Activated CD8-positive, alpha-beta memory T cell treated with anti-CD3 and anti-CD28 coated beads for 24 hours (primary cell): ENCODE measurements around the gene DSN1.
"Not testable (repeated sequence)": the region's sequence is repeated elsewhere in the genome, so short reads cannot be mapped to it uniquely, and the experiment has no call there.

Experiments
- DNase-seq: peaks from one replicate; pipeline ENCODE4 v3.0.0-alpha.2; 2020

The DSN1 gene, protein sequence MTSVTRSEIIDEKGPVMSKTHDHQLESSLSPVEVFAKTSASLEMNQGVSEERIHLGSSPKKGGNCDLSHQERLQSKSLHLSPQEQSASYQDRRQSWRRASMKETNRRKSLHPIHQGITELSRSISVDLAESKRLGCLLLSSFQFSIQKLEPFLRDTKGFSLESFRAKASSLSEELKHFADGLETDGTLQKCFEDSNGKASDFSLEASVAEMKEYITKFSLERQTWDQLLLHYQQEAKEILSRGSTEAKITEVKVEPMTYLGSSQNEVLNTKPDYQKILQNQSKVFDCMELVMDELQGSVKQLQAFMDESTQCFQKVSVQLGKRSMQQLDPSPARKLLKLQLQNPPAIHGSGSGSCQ

DNA sequence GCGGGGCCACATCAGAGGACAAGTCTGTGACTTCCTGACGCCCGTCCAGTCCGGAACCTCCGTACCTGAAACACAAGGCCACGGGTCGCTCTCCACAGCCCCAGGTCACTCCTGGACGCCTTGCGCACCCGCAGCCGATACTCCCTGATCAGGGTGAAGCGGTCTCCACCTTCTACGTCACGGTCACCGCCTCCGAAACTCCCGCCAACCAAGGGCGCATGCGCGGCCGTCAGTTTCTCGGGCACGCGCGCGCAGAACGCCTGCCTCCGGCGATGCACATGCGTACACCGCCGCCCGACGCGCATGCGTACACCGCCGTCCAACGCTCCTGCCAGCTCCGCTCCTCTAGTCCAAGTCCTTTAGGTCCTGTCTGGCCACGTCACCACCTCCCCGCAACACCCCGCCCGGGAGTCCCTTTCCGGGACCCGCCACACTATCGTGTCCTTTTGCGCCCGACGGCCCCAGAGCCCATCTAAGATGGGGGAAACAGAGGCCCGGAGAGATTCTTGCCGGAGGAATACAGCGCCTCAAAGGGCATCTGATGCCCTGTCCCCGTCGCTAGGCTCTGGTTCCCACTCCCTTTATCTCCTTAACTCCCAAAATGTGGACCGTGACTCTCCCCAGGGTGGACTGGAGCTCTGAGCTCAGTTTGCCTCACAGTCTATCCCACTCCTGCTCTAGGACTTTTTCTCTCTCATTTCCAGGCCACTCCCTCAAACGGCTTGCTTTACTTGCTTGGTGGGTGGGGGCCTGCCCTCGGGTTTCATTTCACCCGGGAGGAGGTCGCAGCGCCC, at the start of gene DSN1:
DSN1 (minus strand) TSS at position 167 of the 794 bp plus-strand sequence. CDS start 2,305 bp downstream, outside the sequence.
- DNase-seq = peak; percentile 100

DNA sequence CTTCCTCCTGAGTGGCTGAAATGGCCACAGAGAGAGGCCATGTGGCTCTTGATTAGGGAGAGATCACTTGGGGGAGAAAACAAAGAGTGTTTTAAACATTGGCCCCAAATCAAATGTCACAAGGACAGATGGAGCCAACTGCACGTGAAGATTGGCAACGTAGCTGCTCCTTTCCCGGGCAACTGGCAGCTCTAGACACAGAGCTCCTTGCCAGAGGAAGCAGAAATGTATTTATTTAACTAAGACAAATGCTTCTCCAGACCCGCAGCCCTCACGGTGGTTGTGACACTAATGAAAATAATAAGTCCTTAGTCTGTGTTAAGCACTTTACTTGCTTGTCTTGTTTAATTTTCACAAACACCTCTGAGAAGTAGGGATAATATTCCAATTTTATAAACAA, 49.6 kb upstream of the DSN1 start:
- no peak for DNase-seq

DNA sequence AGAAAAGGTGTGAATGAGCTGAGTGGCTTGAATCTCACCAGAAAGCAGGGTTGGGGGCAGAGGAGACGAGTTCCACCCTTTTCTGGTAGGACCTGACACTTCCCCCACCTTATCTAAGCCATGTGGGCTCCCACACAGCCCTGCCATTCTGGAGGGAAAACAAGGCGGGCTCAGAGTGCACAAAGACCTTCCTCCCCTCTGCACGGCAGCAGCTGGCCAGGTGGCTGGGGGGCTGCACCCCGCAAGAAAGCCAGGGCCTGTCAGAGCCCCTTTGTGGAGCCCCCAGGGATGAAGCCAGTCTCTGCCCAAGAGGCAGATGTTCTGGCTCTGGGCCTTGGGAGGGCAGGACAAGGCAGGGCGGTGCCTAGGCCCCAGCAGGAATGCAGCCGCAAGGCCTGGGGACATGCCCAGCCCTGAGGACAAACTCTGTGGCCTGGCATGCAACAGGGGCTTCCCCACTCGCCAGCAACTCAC, 48.4 kb upstream of the DSN1 start:
- no peak for DNase-seq

DNA sequence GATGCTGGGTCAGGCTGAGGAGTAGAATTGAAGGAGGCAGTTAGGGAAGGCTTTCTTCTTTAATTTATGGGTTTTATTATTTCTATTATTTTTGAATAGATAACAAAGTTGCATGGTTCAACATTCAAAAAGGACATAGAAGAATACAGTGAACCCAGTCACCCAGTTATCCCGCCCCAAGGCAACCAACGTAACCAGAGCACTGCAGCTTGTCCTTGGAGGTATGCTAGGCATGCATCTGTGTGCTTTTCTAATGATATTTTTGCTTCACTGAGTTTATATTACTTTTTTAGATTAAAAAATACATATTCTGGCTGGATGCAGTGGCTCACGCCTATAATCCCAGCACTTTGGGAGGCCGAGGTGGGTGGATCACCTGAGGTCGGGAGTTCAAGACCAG, 47.4 kb upstream of the DSN1 start:
- DNase-seq = no peak

DNA sequence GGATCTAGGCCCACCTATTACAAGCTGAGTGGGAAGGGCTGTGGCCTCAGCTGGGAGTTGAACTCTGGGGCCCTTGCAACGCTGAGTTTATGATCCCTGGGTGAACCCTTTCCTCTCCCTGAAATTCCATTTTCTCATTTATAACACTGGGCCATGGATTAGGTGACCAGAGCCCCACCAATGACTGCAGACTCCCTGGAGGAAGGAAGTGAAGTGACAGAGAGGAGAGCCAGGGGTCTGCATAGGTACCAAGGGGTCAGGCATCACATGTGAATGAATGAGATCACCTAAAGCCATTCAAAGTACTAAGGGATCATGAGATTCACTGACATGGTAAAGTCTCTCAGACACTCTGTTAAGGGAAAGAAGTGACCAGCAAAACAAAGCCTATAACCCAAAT, 46.5 kb upstream of the DSN1 start:
- no peak for DNase-seq

DNA sequence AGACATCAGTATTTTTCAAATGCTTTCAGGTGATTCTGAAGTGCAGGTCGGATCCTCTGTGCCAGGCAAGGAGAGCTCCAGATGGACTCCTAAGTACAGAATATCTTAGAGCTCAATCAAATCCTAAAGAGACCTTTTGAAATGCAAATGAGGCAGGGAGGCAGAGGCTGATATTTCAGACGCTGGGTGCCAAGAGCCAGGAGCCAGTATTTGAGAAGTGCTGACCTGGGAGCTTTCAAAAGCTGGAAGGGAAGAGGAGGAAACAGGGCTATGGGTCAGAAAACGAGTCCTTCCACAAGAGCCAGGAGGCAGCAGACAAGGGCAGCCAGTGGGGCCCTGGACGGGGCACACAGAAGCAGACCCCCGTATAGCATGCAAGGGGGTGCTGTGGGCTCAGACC, 46.1 kb upstream of the DSN1 start:
- DNase-seq = no peak

DNA sequence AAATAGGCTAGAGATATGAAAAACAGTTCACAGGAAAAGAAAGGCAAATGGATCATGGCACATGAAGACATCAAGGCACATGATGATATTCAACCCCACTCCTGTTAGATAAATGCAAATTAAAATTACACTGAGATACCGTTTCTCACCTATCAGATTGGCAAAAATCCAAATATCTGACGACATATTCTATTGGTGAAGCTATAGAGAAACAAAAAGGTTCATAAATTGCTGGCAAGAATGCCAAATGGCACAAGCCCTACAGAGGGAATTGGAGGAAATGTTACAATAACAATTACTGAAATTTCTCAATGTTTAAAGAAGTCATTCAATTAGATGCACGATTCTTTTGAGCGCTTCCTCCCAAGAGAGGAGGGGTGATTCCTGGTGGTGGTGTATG, 45.3 kb upstream of the DSN1 start:
- no peak for DNase-seq

DNA sequence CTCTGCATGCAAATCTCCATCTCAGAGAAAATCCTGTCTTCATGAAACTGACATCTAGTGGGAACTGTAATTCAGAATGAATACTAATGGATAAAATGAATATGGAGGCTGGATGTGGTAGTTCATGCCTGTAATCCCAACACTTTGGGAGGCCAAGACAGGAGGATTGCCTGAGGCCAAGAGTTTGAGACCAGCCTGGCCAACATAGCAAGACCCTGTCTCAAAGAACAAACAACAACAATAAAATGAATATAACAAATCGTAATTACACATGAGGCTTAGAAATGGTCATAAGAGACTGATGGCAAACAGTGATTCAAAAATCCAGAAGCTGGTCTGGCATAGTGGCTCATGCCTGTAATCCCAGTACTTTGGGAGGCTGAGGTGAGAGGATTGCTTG, 44.6 kb upstream of the DSN1 start:
- DNase-seq = no peak

DNA sequence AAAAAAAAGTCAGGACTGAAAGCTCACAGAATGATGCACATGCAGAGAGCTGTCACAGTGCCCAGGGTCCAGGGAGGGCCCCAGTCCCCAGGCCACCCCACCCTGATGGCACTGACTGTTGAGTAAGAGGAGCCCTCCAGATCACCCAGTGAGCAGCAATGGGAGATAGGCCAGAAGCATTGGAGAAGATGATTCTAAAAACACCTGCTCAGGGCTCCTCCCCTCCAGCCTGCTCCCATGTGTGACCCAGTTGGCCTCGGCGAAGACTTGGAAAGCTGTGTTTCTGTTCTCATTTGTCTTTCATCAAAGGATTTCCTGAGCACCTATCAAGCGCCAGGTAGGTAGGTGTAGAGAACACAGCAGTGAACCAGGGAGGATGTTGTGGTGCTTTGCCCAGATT, 43.9 kb upstream of the DSN1 start:
- DNase-seq = no peak

DNA sequence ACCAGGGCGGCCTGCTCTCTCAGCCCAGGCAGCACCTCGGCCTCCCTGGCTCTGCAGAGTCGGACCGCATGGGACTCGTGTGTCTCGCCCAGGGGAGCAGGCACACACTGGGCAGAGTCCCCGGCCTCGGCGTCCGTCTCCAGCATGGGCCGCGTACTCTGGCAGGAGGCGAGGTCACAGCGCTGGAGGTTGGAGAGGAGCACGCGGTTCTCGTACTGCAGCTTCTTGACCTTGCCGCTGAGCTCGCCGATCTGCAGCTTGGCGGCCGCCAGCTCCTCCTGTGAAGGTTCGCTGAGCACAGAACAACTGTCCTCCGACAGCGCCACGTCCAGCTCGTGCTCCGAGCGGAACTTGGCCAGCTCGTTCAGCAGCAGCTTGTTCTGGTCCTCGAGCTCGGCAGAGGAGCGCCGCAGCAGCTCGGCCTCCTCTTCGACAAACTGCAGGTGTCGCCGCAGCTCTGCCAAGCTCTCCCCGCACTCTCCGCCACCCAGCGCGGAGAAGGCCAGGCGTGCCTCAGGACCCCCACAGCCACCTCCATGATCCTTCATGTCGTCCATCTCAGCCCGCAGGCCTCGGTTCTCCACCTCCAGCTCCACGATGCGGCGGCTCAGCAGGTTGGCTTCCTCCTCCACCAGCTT, 42.0 kb upstream of the DSN1 start:
- DNase-seq = no peak

DNA sequence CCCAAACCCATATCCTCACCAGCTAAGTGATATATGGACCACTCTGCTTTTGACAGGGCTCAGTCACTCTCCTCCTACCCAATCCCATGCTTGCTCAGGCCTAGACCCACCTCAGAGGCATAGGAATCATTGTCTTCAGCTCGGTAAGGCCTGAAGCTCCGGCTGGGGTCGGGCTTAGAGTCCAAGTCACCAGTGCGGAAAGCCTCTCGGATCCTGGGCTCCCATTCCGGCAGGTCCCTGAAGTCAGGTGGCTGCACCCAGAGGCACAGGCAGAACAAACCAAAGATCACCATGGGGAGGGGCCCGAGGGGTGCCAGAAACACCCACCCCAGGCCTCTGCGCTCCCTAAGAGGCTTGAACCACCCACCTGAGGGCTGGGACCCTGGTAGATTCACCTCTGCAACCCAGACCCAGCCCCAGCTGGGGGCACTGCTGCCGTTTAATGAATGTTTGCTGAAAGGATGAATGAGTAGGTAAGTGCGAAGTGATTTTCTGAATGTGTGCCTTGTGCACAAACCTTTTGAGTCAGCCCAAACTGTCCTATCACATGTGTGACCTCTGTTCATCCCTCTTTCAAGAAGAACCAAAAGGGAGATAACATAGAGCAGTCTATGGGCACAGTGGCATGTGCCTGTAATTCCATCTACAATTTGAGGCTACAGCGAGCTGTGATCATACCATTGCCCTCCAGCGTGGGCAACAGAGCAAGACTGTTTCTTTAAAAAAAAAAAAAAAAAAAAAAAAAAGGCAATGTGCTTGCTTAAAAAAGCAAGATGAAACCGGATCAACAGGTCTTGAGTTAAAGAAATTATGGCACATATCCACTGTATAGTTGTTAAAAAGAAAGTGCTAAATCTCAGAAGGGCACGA, 39.3 kb upstream of the DSN1 start:
- DNase-seq = no peak

DNA sequence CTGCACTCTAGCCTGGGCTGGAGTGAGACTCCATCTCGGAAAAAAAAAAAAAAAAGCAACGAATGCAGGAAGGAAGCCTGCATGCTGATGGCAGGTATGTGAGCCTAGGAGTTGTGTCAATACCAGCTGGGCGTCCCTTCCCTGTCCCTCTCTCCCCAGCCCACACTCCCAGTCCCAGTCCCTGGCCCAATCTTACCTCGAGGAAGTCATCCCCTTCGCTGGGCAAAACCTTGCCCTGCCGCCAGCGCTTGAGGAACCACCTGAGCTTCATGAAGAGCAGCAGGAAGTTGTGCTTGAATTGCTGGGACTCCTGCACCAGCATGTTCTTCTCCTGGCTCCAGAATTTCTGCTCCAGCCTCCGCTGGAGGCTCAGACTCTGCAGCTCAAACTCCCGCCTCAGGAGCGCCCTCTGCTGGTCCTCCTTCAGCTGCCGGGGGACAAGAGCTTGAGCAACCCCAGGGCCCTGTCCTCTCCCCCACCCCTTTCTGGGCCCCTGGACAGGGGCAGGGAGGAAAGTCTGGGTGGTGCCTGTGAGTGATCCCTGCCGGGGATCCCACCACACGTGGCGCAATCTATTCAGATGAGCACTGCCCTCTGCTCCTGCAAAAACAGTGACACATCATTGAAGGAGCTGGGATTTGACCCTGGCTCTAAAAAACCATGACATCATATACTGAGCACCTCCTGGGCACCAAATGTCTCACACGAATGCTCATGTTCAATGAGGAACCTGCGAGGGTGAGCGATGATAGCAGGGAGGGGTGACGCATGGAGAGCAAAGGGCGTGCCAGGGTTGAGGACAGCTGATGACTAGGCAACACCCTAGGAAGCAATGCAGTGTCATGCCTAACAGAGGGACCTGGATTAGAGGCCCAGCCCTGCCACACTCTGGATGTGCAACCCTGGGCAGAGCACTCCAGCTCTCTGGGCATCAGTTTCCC, 35.0 kb upstream of the DSN1 start:
- peak; percentile 88 for DNase-seq

DNA sequence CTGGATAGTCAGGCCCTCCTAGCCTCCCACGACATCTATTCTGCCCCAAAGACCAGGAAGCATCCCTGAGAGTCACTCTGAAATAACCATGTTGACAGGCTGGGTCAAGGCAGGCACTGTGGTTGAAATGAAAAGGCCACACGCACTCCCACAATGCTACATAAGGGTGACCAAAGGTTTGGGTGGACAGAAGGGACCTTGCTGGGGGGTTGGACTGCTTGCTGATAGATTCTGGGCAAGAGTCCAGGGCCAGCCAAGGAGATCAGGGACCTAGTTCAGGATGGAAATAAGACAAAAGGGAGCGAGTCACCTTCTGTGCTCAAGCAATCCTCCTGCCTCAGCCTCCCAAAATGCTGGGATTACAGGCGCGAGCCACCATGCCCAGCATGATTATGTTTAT, 32.5 kb upstream of the DSN1 start:
- DNase-seq = no peak

DNA sequence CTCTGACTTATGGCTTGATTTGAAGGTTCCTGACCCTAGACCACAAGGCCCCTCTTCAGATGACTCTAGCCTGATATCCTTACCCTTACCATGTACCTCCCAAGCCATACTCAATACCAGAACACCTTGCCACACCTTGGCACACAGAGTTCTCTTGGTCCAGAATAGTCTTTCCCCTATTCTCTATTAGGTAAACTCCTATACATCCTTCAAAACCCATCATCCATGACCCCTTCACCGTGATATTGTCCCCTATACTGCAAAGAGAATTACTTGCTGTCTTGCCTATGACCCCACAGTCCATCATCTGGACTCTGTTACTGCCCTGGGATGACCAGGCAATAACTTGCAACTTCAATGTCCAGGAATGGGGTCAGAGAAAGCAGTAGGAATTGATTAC, 31.8 kb upstream of the DSN1 start:
- DNase-seq = no peak

DNA sequence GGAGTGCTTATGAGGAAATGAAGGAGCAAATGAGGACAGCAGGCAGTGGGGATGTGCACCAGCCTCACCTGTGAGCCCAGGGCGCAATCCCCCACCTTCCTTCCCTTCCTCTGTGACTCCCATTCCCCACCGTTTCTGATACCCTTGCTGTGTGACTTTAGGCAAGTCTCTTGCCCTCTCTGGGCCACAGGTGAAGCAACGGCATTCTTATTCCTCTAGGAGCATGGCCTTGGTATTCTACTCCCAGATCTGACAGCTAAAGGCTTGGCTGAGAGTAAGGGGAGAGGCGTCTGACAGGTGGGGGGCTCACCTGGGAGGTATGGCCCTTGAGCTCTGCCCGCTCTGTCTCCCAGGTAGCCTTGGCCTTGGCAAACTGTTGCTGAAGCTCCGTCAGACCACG, 30.9 kb upstream of the DSN1 start:
- DNase-seq = no peak

DNA sequence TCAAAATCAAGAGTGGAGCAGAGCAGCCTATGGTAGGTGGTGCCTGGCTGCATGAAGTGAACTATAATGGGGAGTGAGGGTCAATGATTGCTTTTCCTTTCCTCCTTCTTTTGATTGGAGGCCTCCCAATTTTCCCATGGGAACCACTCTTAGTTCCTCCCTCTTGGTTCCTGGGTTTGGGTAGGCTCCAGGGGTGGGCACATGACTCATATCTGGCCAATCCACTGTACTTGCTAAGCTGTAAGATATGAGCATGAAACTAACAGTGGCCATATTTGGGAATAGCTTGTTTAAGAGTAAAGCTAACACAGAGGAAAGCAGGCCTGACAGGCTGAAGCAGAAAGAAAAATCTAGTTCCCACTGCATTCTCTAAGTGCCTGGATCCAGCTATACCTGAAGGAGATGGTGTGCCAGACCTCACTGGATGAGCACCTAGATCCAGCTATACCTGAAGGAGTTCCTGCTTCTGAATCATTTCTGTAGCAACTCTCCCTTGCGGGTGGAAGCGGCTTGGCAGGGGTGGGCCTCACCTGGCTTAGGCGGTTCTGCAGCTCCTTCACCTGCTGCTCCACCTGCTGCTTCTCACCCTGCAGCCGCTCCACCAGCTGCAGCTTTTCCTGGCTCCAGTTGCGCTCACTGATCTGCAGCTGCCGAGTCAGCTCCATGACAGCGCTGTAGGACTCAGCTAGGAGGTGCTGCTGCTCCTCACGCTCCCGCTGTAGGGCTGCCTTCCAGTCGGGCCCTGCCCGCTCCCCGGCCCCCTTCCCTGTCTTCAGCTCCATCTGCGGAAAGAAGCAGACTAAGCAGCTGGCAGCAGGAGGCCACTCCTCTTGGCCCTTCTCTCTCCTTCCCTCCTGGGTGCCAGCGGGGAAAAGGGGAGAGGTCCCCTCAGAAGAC, 29.0 kb upstream of the DSN1 start:
- no peak for DNase-seq

DNA sequence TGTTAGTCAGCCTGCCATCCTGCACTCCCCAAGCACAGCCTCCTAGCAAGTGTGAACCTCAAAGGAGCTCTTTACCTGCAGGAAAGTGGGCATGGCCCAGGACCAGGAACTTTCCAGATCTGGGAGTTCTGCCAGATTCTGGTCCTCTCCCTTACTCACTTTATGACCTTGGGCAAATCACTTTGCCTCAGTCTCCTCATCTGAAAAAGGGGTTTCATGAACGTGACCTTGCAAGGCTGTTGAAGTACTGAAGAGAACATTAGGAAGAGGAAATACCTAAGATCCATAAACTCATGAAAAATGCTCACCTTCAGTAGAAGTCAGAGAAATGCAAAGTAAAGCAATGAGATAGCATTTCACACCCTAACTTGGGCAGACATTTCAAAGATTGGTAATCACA, 26.8 kb upstream of the DSN1 start:
- DNase-seq = no peak

DNA sequence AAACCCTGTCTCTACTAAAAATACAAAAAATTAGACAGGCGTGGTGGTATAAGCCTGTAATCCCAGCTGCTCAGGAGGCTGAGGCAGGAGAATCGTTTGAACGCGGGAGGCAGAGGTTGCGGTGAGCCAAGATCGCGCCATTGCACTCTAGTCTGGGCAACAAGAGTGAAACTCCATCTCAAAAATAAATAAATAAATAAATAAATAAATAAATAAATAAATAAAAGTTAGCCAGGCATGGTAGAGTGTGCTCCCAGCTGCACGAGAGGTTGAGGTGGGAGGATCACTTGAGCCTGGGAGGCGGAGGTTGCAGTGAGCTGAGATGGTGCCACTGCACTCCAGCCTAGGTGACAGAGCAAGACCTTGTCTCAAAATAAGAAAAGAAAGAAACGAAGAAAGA, 25.8 kb upstream of the DSN1 start:
- not testable (repeated sequence) for DNase-seq

DNA sequence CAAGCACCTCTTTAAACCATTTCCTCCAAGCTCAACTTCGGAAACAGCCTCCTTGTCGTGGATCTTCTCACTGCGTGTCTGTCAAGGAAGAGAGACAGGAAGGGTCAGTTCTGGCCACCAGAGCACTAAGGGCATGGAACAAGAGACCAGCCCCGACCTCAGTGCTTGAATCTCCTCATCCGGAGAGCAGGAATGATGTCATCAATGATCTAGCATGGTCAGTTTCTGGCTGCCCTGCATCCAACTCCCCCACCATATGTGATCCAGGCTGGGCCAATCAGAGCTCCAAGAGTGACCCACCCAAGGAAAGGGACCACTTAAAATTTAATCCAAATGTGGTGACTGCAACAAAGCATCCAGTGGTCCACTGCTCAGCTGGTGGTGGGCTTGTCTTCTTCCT, 23.3 kb upstream of the DSN1 start:
- DNase-seq = no peak

DNA sequence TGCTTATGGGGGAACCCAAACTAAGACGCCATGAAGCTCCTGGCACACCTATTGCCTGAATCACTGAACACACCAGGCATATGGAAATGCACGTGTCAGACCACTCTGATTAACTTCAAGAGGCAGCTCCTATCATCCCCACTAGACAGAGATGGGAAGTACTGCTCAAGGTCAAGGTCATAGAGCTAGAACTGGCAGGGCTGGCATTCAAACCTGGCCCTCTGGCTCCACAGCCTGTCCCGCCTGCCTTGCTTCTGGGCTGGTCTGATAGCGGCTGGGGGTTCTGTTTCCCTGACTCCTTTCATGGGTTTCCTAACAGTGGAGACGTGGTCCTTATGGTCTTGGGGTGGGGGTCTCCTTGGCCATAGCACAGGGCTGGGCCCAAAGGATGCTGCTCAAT, 22.6 kb upstream of the DSN1 start:
- no peak for DNase-seq

DNA sequence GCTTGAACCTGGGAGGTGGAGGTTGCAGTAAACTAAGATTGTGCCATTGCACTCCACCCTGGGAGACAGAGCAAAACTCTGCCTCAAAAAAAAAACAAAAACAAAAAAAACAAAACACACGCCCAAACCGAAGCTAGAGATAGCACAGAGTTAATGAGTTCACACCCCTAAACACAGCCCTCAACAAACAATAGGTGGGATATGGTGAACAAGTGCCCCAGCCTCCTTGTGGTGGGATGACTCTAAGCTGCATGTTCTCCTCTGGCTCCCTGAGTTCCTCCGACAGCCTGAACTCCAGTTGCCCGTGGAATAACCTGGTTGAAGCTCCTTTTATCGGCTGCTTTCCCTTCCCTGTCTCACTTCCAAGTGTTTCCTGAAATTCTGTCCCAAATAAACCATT, 22.1 kb upstream of the DSN1 start:
- DNase-seq = no peak
